Upper lobe of left lung (tissue), 4 donors: ENCODE data around the gene PTGDR2.

Source experiments
- EP300 ChIP-seq, 4 donors: sonication (generic); formaldehyde crosslinking; IDR thresholded peaks; one replicate each; pipeline ENCODE4 v1.5.1; 2017; ENCODE audit warnings: antibody characterized with exemption in 4 of 4, control low read depth in 2 of 4
- POLR2A ChIP-seq, 4 donors: fragments of 450-650 bp; IDR thresholded peaks; one replicate each; pipeline ENCODE4 v1.5.1; 2016 to 2017; ENCODE audit warnings: antibody characterized with exemption in 4 of 4, mild to moderate bottlenecking in 2 of 4
- POLR2AphosphoS5 ChIP-seq, 2 donors: sonication (generic); formaldehyde crosslinking; IDR thresholded peaks; one replicate each; pipeline ENCODE4 v1.5.1; 2017; ENCODE audit warnings: antibody characterized with exemption in 2 of 2
- TF ChIP-seq, protein P1 (sequence below), 6 experiments: fragments of 450-650 bp in 4 of 6; fragments of 200-600 bp in 2 of 6; sonication (generic) in 2 of 6; IDR thresholded peaks; one replicate each; pipeline ENCODE4 v1.5.1; 2016 to 2019; ENCODE audit warnings: antibody characterized with exemption in 6 of 6

DNA sequence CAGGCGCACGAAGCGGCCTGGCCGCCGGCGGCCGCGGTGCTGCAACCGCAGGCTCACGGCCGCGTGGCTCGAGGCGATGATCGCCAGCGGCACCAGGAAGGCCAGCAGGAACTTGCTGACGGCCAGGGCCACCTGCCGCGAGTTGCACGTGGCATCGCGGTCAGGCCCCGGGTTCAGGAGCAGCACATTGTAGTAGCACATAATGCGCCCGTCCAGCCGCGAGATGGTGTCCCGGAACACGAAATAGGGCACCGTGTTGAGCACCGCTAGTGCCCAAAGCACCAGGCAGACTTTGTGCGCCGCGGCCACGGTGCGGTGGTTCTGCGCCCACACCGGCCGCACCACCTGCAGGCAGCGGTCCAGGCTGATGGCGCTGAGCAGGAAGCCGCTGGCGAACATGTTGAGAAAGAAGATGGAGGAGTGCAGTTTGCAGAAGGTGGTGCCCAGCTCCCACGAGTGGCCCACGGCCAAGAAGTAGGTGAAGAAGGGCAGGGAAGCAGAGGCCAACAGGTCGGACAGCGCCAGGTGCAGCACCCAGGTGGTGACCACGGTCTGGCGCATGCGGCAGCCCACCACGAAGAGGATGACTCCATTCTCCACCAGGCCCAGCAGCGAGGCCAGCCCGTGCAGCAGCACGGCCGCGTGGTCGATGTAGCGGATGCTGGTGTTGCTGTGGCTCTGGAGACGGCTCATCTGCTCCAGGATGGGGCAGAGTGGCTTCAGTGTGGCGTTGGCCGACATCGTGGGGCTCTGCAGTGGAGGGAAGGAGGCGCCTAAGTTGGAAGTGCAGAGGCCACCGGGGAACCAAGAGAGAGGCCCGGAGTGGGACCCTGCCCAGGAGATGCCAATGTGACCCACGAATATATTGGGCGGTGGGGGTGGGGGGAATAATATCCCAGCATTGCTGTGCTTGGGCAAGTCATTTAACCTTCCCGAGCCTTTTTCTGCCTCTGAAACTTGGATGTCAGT lies 2.5 kb downstream of the PTGDR2 start:
- TF ChIP-seq, protein P1, sequence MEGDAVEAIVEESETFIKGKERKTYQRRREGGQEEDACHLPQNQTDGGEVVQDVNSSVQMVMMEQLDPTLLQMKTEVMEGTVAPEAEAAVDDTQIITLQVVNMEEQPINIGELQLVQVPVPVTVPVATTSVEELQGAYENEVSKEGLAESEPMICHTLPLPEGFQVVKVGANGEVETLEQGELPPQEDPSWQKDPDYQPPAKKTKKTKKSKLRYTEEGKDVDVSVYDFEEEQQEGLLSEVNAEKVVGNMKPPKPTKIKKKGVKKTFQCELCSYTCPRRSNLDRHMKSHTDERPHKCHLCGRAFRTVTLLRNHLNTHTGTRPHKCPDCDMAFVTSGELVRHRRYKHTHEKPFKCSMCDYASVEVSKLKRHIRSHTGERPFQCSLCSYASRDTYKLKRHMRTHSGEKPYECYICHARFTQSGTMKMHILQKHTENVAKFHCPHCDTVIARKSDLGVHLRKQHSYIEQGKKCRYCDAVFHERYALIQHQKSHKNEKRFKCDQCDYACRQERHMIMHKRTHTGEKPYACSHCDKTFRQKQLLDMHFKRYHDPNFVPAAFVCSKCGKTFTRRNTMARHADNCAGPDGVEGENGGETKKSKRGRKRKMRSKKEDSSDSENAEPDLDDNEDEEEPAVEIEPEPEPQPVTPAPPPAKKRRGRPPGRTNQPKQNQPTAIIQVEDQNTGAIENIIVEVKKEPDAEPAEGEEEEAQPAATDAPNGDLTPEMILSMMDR (IDR thresholded peaks at IDR 0.05), result no peak
- no peak for TF ChIP-seq EP300 (IDR thresholded peaks at IDR 0.05)
- TF ChIP-seq POLR2A (IDR thresholded peaks at IDR 0.05), result no peak
- TF ChIP-seq POLR2AphosphoS5 (IDR thresholded peaks at IDR 0.05), result no peak
